Uterus (tissue), 4 donors: Measurements from ENCODE around the gene PTPRG. TPM values are rescaled to one million over a fixed set of nuclear protein-coding genes. Genes with fewer than 3 reads are reported as not detected.

Experiments used
- DNase-seq, 2 donors: peaks; one replicate each; pipeline ENCODE4 v3.0.0-alpha.2; 2019 to 2020
- H3K27ac ChIP-seq, 2 donors: fragments of 200-600 bp; sonication (generic); 1 replicate in 1 of 2; 2 replicates in 1 of 2; pipeline ENCODE4 v1.5.1; 2016 to 2018
- H3K27me3 ChIP-seq, 2 donors: fragments of 200-600 bp; sonication (generic); one replicate each; pipeline ENCODE4 v1.5.1; 2018 to 2019; ENCODE audit warnings: control low read depth in 1 of 2
- H3K36me3 ChIP-seq, 2 donors: fragments of 200-600 bp; sonication (generic); one replicate each; pipeline ENCODE4 v1.5.1; 2019; ENCODE audit warnings: control low read depth in 1 of 2
- H3K4me1 ChIP-seq, 2 donors: fragments of 200-600 bp; sonication (generic); one replicate each; pipeline ENCODE4 v1.5.1; 2018 to 2019; ENCODE audit warnings: control low read depth in 1 of 2
- H3K4me3 ChIP-seq, 2 donors: fragments of 200-600 bp; sonication (generic); 1 replicate in 1 of 2; 2 replicates in 1 of 2; pipeline ENCODE4 v1.5.1; 2018 to 2019; ENCODE audit warnings: mild to moderate bottlenecking in 1 of 2
- H3K9me3 ChIP-seq, 2 donors: fragments of 200-600 bp; sonication (generic); one replicate each; pipeline ENCODE4 v1.5.1; 2019; ENCODE audit warnings: control low read depth in 1 of 2
- CTCF ChIP-seq, 4 experiments: fragments of 200-600 bp in 2 of 4; fragments of 450-650 bp in 2 of 4; sonication (generic) in 2 of 4; IDR thresholded peaks; one replicate each; pipeline ENCODE4 v1.5.1; 2016 to 2019; ENCODE audit warnings: antibody characterized with exemption in 4 of 4, mild to moderate bottlenecking in 2 of 4, moderate library complexity in 1 of 4
- POLR2A ChIP-seq, 2 donors: fragments of 450-650 bp; IDR thresholded peaks; one replicate each; pipeline ENCODE4 v1.6.1; 2016; ENCODE audit warnings: antibody characterized with exemption in 2 of 2, mild to moderate bottlenecking in 1 of 2, moderate library complexity in 1 of 2
- intact Hi-C: fragments of 100-400 bp; cut with DNase I; formaldehyde crosslinking; loops from one replicate; pipeline ENCODE4 v1.15.1; 2023; ENCODE audit warnings: low total_unique reads
- total RNA-seq, 4 donors: library from RNA; depleted of rRNA in 3 of 4; stranded (reverse); fragments of >200 nt in 3 of 4; gene quantifications; one replicate each; pipeline versions ENCODE4 v1.1.0 to v1.2.4, GENCODE V29; 2014 to 2023
- donor health status: DM: yes; HTN: yes; CAD: no.

The PTPRG gene
- total RNA-seq, 4 donors from 2014 or later, result 43.5 to 136 (median 62.6) TPM

DNA sequence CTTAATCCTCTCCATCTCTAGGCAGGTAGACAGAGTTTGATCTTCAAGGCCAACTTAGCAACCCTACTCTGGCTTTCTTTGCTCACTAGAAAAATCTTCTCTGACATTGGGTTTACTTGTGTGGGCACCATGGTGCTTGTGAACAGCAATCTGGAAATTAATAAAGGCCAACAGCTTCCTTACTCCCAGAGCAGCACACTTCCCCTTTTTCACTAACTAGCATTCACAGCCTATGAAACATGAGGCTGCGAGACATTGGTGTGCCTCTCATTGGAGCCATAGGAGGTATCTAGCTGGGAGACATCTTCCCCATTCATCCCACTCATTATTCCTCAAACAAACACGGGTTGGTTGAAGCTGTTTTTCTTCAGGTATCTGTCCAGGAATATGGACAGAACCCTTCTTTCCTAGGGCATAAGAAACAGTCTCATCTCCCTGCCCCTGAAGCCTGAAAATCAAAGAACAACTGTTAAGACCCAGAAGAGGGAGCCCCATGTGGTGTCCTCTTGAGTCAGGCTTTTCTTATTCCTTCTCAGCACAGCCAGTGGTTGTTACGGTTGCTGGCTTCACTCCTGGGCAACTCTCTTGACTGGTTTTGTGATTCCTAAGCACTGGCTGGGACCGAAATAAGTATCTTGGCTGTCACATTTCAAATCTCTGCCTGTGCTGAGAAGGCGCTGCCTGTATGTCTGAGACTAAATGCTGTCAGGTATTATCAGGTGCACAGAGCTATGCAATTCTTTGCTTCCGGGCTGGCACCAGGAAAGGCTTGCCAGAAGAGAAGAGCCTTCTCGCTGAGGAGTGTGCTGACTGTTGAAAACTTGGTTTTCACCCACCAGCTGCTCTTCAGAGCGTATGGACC lies 617.6 kb downstream of the PTPRG start:
- no peaks in the 10 kb centered on the region for H3K27me3 ChIP-seq
- no peak for DNase-seq
- H3K36me3 ChIP-seq, result no peaks in the 10 kb centered on the region
- H3K4me1 ChIP-seq, result no peaks in the 10 kb centered on the region
- H3K4me3 ChIP-seq, result no peak overlapping the region
- H3K9me3 ChIP-seq, result no peaks in the 10 kb centered on the region
- TF ChIP-seq CTCF (IDR thresholded peaks at IDR 0.05) (no peak), POLR2A (IDR thresholded peaks at IDR 0.05) (no peak)
- intact Hi-C loops, result no loop called here
- no peak overlapping the region for H3K27ac ChIP-seq

GRCh38 chr3:62180514-62180913 lies 619.1 kb downstream of the PTPRG start:
- no peaks in the 10 kb centered on the region for H3K36me3 ChIP-seq
- no peaks in the 10 kb centered on the region for H3K27me3 ChIP-seq
- H3K4me1 ChIP-seq, result no peaks in the 10 kb centered on the region
- no peak for TF ChIP-seq POLR2A (IDR thresholded peaks at IDR 0.05)
- no peak for TF ChIP-seq CTCF (IDR thresholded peaks at IDR 0.05)
- no peak overlapping the region for H3K27ac ChIP-seq
- no peaks in the 10 kb centered on the region for H3K9me3 ChIP-seq
- no peak for DNase-seq
- intact Hi-C loops, result loop anchor here (10.0 kb wide), 1 partner anchor 326 kb away; no protein-coding TSS in a partner anchor
- H3K4me3 ChIP-seq, result no peak overlapping the region

DNA sequence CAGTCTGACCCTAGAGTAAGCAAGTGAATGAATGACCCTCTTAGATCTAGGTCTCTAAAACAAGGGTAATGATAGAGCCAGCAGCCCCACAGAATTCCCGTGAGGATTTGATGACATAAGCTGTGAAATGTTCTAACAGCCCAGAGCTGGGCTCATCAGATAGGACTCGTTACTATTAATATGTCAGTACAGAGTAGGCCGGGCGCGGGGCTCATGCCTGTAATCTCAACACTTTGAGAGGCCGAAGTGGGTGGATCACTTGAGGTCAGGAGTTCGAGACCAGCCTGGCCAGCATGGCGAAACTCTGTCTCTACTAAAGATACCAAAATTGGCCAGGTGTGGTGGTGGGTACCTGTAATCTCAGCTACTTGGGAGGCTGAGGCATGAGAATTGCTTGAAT lies 621.7 kb downstream of the PTPRG start:
- no peak for TF ChIP-seq POLR2A (IDR thresholded peaks at IDR 0.05)
- TF ChIP-seq CTCF (IDR thresholded peaks at IDR 0.05), result no peak
- intact Hi-C loops, result loop anchor here (10.0 kb wide), 1 partner anchor 328 kb away; no protein-coding TSS in a partner anchor
- no peaks in the 10 kb centered on the region for H3K9me3 ChIP-seq

DNA sequence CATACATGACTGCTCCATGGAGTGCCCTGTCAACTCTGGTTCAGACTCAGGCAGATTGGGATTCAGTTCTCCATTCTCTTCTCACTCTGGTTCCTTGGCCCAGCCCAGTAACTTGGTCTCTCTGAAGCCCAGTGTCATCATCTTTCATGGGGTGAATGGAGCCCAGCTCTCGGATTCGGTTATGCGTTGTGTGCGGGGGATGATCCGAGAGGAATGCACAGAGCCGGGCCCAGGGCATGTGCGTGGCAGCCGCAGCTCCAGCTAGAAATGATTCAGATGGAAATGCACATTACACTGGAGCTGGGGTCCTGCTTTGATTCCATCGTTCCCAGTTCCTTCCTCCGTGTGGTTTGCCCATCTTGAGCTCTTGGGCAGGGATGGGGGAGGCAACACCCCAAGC lies 622.6 kb downstream of the PTPRG start:
- Histone ChIP-seq H3K27ac (no peak overlapping the region), H3K4me1 (no peaks in the 10 kb centered on the region), H3K36me3 (no peaks in the 10 kb centered on the region), H3K27me3 (no peaks in the 10 kb centered on the region), H3K9me3 (no peaks in the 10 kb centered on the region), H3K4me3 (no peak overlapping the region)
- no peak for TF ChIP-seq CTCF (IDR thresholded peaks at IDR 0.05)
- TF ChIP-seq POLR2A (IDR thresholded peaks at IDR 0.05), result no peak
- intact Hi-C loops, result loop anchor here (10.0 kb wide), 1 partner anchor 329 kb away; no protein-coding TSS in a partner anchor
- no peak for DNase-seq

More for the DNA sequence above, 621.7 kb downstream of the PTPRG start:
- H3K27ac ChIP-seq, result no peak overlapping the region
- H3K4me3 ChIP-seq, result no peak overlapping the region
- no peaks in the 10 kb centered on the region for H3K36me3 ChIP-seq
- no peaks in the 10 kb centered on the region for H3K27me3 ChIP-seq
- H3K4me1 ChIP-seq, result no peaks in the 10 kb centered on the region
- no peak for DNase-seq

GRCh38 chr3:62184559-62184958 lies 623.2 kb downstream of the PTPRG start:
- Histone ChIP-seq H3K4me1 (no peaks in the 10 kb centered on the region), H3K9me3 (no peaks in the 10 kb centered on the region), H3K4me3 (no peak overlapping the region), H3K27me3 (no peaks in the 10 kb centered on the region), H3K36me3 (no peaks in the 10 kb centered on the region), H3K27ac (no peak overlapping the region)
- intact Hi-C loops, result loop anchor here (10.0 kb wide), 1 partner anchor 330 kb away; no protein-coding TSS in a partner anchor
- TF ChIP-seq CTCF (IDR thresholded peaks at IDR 0.05) (no peak), POLR2A (IDR thresholded peaks at IDR 0.05) (no peak)
- no peak for DNase-seq
